ENCODE results near the gene ANAPC1.
"Not testable (repeated sequence)": the region's sequence is repeated elsewhere in the genome, so short reads cannot be mapped to it uniquely, and the experiment has no call there.

GRCh38 chr2:111744751-111745150, 139.2 kb downstream of the ANAPC1 start:
- not testable (repeated sequence) for TF ChIP-seq CTCF (IDR thresholded peaks at IDR 0.05; ENCODE audit: insufficient read depth, low read length, poor library complexity, severe bottlenecking); EZH2phosphoT487 (conservative IDR thresholded peaks at IDR 0.05; ENCODE audit: low read length)
